D721Med (cell line): ENCODE results near the gene HECW1.

Experiments used
- DNase-seq: peaks from one replicate; pipeline ENCODE4 v3.0.0; 2011; ENCODE audit warnings: low spot score; ENCODE audit not compliant: insufficient read length
- FAIRE-seq: peaks from 2 replicates; lab custom pipeline; 2011; peaks lifted over from hg19 to GRCh38; lab: Jason Lieb, UNC
- CTCF ChIP-seq: IDR thresholded peaks from 2 replicates; pipeline ENCODE4 v1.5.1; 2012; ENCODE audit warnings: mild to moderate bottlenecking, control low read depth; ENCODE audit not compliant: insufficient read depth; ENCODE audit errors: missing control alignments

HECW1 gene

GRCh38 chr7:43078794-43079193, 33.7 kb upstream of the HECW1 start:
- no peak for DNase-seq
- no peak for TF ChIP-seq CTCF
- FAIRE-seq, result no peak

GRCh38 chr7:43081603-43082002, 30.8 kb upstream of the HECW1 start:
- FAIRE-seq, result no peak
- DNase-seq, result no peak
- TF ChIP-seq CTCF, result no peak

DNA sequence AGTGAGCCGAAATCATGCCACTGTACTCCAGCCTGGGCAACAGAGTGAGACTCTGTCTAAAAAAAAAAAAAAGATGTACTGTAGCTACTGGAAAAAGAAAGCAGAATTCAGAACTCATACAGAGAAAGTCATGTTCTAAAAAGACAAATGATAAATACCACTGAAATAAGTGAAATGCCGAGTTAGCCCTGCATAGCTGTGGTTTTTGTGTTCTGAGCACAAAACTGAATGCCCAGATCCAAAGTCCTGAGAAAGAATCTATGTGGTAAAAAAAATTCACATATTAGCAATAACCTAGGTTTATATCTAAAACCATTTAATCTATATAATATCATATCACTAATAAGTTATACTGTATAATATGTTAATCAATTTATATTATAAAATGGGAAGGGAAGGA, 29.3 kb upstream of the HECW1 start:
- DNase-seq (no peak), FAIRE-seq (no peak)
- no peak for TF ChIP-seq CTCF

GRCh38 chr7:43085017-43085416, 27.4 kb upstream of the HECW1 start:
- no peak for FAIRE-seq
- DNase-seq, result no peak
- no peak for TF ChIP-seq CTCF

GRCh38 chr7:43085992-43086391, 26.5 kb upstream of the HECW1 start:
- FAIRE-seq (no peak), DNase-seq (no peak)
- TF ChIP-seq CTCF, result no peak

- no peak for FAIRE-seq
- TF ChIP-seq CTCF, result no peak
- DNase-seq, result no peak
Measured at GRCh38 chr7:43092819-43093218, 19.6 kb upstream of the HECW1 start.

- FAIRE-seq, result no peak
- no peak for TF ChIP-seq CTCF
- DNase-seq, result no peak
Measured at GRCh38 chr7:43096875-43097274, 15.6 kb upstream of the HECW1 start.
